Gastrocnemius medialis (tissue), 4 donors: Measurements from ENCODE around the gene IDI1.

Experiments
- CTCF ChIP-seq, 5 experiments: fragments of 450-650 bp in 3 of 5; fragments of 200-600 bp in 2 of 5; sonication (generic) in 2 of 5; IDR thresholded peaks in 4 of 5; conservative IDR thresholded peaks in 1 of 5; 1 replicate in 4 of 5; 2 replicates in 1 of 5; pipeline ENCODE4 v1.5.1; 2016 to 2019; ENCODE audit warnings: antibody characterized with exemption in 5 of 5, mild to moderate bottlenecking in 3 of 5, moderate library complexity in 3 of 5
- POLR2A ChIP-seq, 2 donors: fragments of 450-650 bp; IDR thresholded peaks; one replicate each; pipeline ENCODE4 v1.6.1; 2017; ENCODE audit warnings: antibody characterized with exemption in 2 of 2, mild to moderate bottlenecking in 2 of 2, moderate library complexity in 2 of 2

DNA sequence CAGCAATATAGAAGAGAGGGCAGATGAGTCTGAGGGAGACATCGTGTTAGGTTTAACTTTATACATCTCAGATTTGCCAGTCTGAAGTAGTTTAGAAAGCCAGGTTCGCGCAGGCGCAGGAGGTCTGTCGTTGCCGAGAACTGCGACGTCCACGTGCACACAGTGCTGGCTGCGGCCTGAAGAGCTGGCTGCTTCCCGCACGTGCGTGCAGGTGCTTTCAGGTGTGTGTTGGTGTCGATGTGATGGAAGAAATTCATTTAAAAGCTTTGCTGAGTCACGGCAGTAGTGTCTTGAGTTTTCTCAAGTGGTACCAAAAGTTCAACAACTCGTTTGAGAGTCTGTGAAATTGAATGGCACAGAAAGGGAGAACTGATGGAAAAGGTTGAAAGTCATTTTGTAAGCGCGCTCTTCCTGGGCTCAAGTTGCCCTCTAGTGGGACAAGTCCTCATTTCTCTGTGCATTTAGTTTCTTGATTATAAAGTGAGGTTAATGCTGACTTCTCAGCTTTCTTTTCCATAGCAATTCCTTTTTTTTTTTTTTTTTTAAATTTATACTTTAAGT, 25.9 kb upstream of the IDI1 start:
- TF ChIP-seq CTCF (IDR thresholded peaks at IDR 0.05 in 4 of 5, conservative IDR thresholded peaks at IDR 0.05 in 1 of 5) (peak in 2 of 5 experiments; percentile 20 to 27), POLR2A (IDR thresholded peaks at IDR 0.05) (no peak)
